Mesenchymal stem cell (in vitro differentiated cells and primary cell): ENCODE data around the gene SMURF1.

ENCODE experiments used
- DNase-seq: peaks from one replicate; pipeline ENCODE4 v3.0.0-alpha.2; 2013
- H2AFZ ChIP-seq: one replicate; pipeline ENCODE4 v1.6.1; 2013; ENCODE audit warnings: low read depth, mild to moderate bottlenecking, control low read depth, inconsistent platforms, low read length, moderate library complexity
- H2AK5ac ChIP-seq: 2 replicates; pipeline ENCODE4 v1.6.1; 2013; ENCODE audit warnings: low read length, moderate library complexity, mild to moderate bottlenecking, inconsistent platforms; ENCODE audit not compliant: severe bottlenecking
- H2BK120ac ChIP-seq: one replicate; pipeline ENCODE4 v1.6.1; 2013; ENCODE audit warnings: low read depth, mild to moderate bottlenecking, inconsistent platforms, low read length, moderate library complexity
- H2BK12ac ChIP-seq, 2 experiments: one replicate each; pipeline ENCODE4 v1.6.1; 2013; ENCODE audit warnings: inconsistent platforms in 2 of 2, low read length in 2 of 2, mild to moderate bottlenecking in 2 of 2, moderate library complexity in 2 of 2, control low read depth in 1 of 2
- H2BK15ac ChIP-seq: one replicate; pipeline ENCODE4 v1.6.1; 2013; ENCODE audit warnings: mild to moderate bottlenecking, low read depth, inconsistent platforms; ENCODE audit not compliant: poor library complexity, severe bottlenecking
- H2BK5ac ChIP-seq: 2 replicates; pipeline ENCODE4 v1.6.1; 2013; ENCODE audit warnings: low read depth, mild to moderate bottlenecking, low read length, control low read depth, inconsistent platforms; ENCODE audit not compliant: poor library complexity, severe bottlenecking
- H3K14ac ChIP-seq, 2 experiments: one replicate each; pipeline ENCODE4 v1.6.1; 2013; ENCODE audit warnings: inconsistent platforms in 2 of 2, low read length in 2 of 2, control low read depth in 1 of 2, mild to moderate bottlenecking in 1 of 2, moderate library complexity in 1 of 2
- H3K18ac ChIP-seq, 2 experiments: one replicate each; pipeline ENCODE4 v1.6.1; 2013; ENCODE audit warnings: inconsistent platforms in 2 of 2, low read length in 2 of 2, control low read depth in 1 of 2, low read depth in 1 of 2, mild to moderate bottlenecking in 1 of 2
- H3K23ac ChIP-seq, 2 experiments: one replicate each; pipeline ENCODE4 v1.6.1; 2013; ENCODE audit warnings: inconsistent platforms in 2 of 2, low read length in 2 of 2, mild to moderate bottlenecking in 2 of 2, moderate library complexity in 2 of 2, control low read depth in 1 of 2
- H3K27ac ChIP-seq: 2 replicates; pipeline ENCODE4 v1.5.1; 2013; ENCODE audit warnings: mild to moderate bottlenecking, moderate library complexity, low read length, control low read depth, inconsistent platforms; ENCODE audit not compliant: poor library complexity, severe bottlenecking
- H3K27me3 ChIP-seq, 2 experiments: 2 replicates each; pipeline versions ENCODE4 v1.6.1 to v1.7.0; 2013; ENCODE audit warnings: low read length in 2 of 2, mild to moderate bottlenecking in 2 of 2, moderate library complexity in 2 of 2, control low read depth in 1 of 2, inconsistent platforms in 1 of 2; ENCODE audit not compliant: control insufficient read depth in 1 of 2, insufficient read depth in 1 of 2
- H3K36me3 ChIP-seq, 2 experiments: 2 replicates each; pipeline versions ENCODE4 v1.6.1 to v1.7.0; 2013; ENCODE audit warnings: low read length in 2 of 2, control low read depth in 1 of 2, inconsistent platforms in 1 of 2, low read depth in 1 of 2, mild to moderate bottlenecking in 1 of 2; ENCODE audit not compliant: insufficient read depth in 2 of 2, control insufficient read depth in 1 of 2
- H3K4ac ChIP-seq, 2 experiments: one replicate each; pipeline ENCODE4 v1.6.1; 2013; ENCODE audit warnings: inconsistent platforms in 2 of 2, low read length in 2 of 2, mild to moderate bottlenecking in 2 of 2, moderate library complexity in 2 of 2, control low read depth in 1 of 2, low read depth in 1 of 2
- H3K4me1 ChIP-seq: 2 replicates; pipeline ENCODE4 v1.6.1; 2013; ENCODE audit warnings: low read depth, low read length, control low read depth; ENCODE audit not compliant: control insufficient read depth, insufficient read depth
- H3K4me2 ChIP-seq: 2 replicates; pipeline ENCODE4 v1.6.1; 2013; ENCODE audit warnings: low read length, mild to moderate bottlenecking, inconsistent platforms; ENCODE audit not compliant: poor library complexity, severe bottlenecking
- H3K4me3 ChIP-seq, 2 experiments: 2 replicates each; pipeline versions ENCODE4 v1.5.1 to v1.7.0; 2013; ENCODE audit warnings: low read length in 2 of 2, mild to moderate bottlenecking in 2 of 2, control low read depth in 1 of 2, low read depth in 1 of 2; ENCODE audit not compliant: insufficient read depth in 1 of 2
- H3K79me1 ChIP-seq: replicated peaks from 2 replicates; pipeline ENCODE4 v1.6.1; 2013; ENCODE audit warnings: mild to moderate bottlenecking, control low read depth, low read length, inconsistent platforms; ENCODE audit not compliant: poor library complexity, severe bottlenecking
- H3K9ac ChIP-seq: 2 replicates; pipeline ENCODE4 v1.7.0; 2013; ENCODE audit warnings: mild to moderate bottlenecking, low read length, moderate library complexity
- H3K9me3 ChIP-seq: 2 replicates; pipeline ENCODE4 v1.7.0; 2013; ENCODE audit warnings: mild to moderate bottlenecking, low read length; ENCODE audit not compliant: control insufficient read depth
- H4K8ac ChIP-seq: one replicate; pipeline ENCODE4 v1.6.1; 2013; ENCODE audit warnings: inconsistent platforms, mild to moderate bottlenecking, low read length, moderate library complexity
- H4K91ac ChIP-seq: one replicate; pipeline ENCODE4 v1.6.1; 2013; ENCODE audit warnings: mild to moderate bottlenecking, low read length, inconsistent platforms
- WGBS: methylation state at CpG from one replicate; pipeline ENCODE4 v1.1.7; 2013; ENCODE audit warnings: mixed read lengths; 5-methylcytosine and 5-hydroxymethylcytosine counted together

Gene SMURF1

DNA sequence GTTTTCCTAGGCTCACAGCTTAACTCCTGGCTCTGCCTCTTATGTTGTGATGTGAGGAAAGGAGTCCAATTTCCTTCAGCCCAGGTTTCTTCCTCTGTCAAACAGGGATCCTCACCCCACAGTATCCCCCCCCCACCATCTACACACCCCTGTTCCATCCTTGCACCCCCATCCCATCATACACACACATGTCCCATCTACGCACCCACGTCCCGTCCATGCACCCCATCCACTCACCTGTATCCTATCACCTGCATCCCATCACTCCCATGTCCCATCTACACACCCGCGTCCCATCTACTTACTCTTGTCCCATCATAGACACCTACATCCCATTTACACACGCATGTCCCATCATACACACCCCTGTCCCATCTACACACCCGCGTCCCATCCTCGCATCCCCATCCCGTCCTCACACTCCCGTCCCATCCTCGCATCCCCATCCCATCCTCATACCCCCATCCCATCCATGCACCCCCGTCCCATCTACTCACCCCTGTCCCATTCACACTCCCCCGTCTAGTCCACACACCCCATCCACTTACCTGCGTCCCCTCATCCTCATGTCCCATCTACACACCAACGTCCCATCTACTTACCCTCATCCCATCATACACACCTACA is 148.3 kb downstream of the SMURF1 start:
- no peak overlapping the region for H2BK15ac ChIP-seq
- no peak overlapping the region for H2AK5ac ChIP-seq
- H3K4me2 ChIP-seq: no peak overlapping the region
- no peak overlapping the region for H4K91ac ChIP-seq
- H3K14ac ChIP-seq: no peak overlapping the region
- peaks cover 11% of the 10 kb centered on the region for H3K4me1 ChIP-seq
- no peaks in the 10 kb centered on the region for H3K27me3 ChIP-seq
- H3K23ac ChIP-seq: no peak overlapping the region
- no peak overlapping the region for H3K4me3 ChIP-seq
- 98% methylated on average over 16 of the region's 16 CpGs for WGBS
- H2AFZ ChIP-seq: no peak overlapping the region
- H2BK12ac ChIP-seq: no peak overlapping the region
- H4K8ac ChIP-seq: no peak overlapping the region
- H3K27ac ChIP-seq: no peak overlapping the region
- no peak overlapping the region for H2BK5ac ChIP-seq
- DNase-seq: no peak
- H3K36me3 ChIP-seq: peaks cover 60 to 88% of the 10 kb centered on the region in 2 experiments
- no peak overlapping the region for H3K9ac ChIP-seq
- no peak overlapping the region for H3K18ac ChIP-seq
- no peak overlapping the region for H3K4ac ChIP-seq
- peaks cover 28% of the 10 kb centered on the region for H3K79me1 ChIP-seq
- no peak overlapping the region for H2BK120ac ChIP-seq
- no peaks in the 10 kb centered on the region for H3K9me3 ChIP-seq

DNA sequence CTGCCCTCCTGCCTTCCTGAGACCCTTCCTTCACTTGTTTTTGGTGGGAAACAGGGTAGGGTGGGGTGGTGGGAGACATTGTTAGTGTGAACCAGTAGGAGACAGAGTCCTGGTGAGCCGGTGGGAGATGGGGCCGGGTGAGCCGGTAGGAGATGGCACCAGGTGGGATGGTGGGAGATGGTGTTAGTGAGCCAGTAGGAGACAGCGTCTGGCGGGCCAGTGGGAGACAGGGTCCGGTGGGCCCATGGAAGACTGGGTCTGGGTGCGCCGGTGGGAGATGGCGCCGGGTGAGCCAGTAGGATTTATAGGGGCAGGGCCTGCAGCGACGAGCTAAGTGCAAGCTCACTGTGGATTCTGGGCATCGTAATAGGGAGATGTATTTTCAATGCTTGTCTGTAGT is 148.8 kb downstream of the SMURF1 start:
- no peak overlapping the region for H3K9ac ChIP-seq
- no peak overlapping the region for H2BK5ac ChIP-seq
- no peak overlapping the region for H3K4me2 ChIP-seq
- H2AK5ac ChIP-seq: no peak overlapping the region
- no peak overlapping the region for H3K23ac ChIP-seq
- no peaks in the 10 kb centered on the region for H3K27me3 ChIP-seq
- 88% methylated on average over 11 of the region's 13 CpGs for WGBS
- H3K79me1 ChIP-seq: peaks cover 28% of the 10 kb centered on the region
- peaks cover 59 to 88% of the 10 kb centered on the region in 2 experiments for H3K36me3 ChIP-seq
- H2BK15ac ChIP-seq: no peak overlapping the region
- no peak overlapping the region for H2BK120ac ChIP-seq
- no peak overlapping the region for H4K8ac ChIP-seq
- no peak overlapping the region for H3K14ac ChIP-seq
- H3K4ac ChIP-seq: no peak overlapping the region
- H2AFZ ChIP-seq: no peak overlapping the region
- H3K18ac ChIP-seq: no peak overlapping the region
- peaks cover 6% of the 10 kb centered on the region for H3K4me1 ChIP-seq
- H3K9me3 ChIP-seq: no peaks in the 10 kb centered on the region
- H4K91ac ChIP-seq: no peak overlapping the region
- DNase-seq: no peak
- H3K4me3 ChIP-seq: no peak overlapping the region
- H3K27ac ChIP-seq: no peak overlapping the region
- no peak overlapping the region for H2BK12ac ChIP-seq

DNA sequence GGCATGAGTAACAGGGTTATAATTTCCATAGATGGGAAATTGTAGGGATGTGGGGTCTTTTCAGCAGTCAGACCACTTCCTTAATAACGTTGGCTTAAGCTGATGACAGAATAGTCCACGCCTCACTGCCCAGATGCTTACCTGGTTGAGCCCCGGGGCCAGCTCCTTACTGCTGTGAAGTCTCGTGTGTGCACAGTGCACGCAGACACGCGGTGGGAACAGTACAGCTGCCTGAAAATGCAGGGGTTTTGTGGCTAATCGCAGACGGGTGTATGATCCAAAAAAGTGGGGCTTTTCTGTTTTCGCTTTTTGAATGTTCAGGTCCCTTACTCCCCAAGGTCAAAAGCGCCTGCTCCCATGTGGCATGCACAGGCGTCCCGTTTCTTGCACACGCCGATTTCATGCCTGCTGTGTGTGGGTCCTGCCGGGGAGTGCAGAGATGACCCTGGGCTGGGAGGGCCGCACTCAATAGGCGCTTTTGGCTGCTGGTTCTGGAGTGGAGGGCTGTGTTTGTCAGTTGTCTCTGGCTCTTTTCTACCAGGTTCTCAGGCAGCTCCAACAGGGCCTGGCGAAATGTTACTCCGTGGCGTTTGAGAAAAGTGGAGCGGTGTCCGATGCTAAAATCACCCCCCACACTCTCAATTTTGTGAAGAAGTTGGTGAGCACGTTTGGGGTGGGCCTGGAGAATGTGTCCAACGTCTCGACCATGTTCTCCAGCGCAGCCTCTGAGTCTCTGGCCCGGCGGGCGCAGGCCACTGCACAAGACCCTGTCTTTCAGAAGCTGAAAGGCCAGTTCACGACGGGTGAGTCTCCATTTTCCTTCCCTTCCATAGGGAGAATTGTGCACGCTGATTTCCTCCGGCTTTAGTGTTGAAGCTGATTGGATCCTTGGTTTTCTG is 149.6 kb downstream of the SMURF1 start:
- Histone ChIP-seq H2AFZ (no peak overlapping the region), H3K4ac (no peak overlapping the region), H2BK15ac (no peak overlapping the region), H3K27me3 (no peaks in the 10 kb centered on the region), H2BK120ac (no peak overlapping the region), H3K4me3 (no peak overlapping the region), H2AK5ac (no peak overlapping the region), H2BK12ac (no peak overlapping the region), H3K9ac (no peak overlapping the region), H3K4me1 (peaks cover 6% of the 10 kb centered on the region), H3K14ac (no peak overlapping the region), H3K4me2 (no peak overlapping the region), H3K18ac (no peak overlapping the region), H3K36me3 (peaks cover 64 to 90% of the 10 kb centered on the region in 2 experiments), H3K9me3 (no peaks in the 10 kb centered on the region), H3K23ac (no peak overlapping the region), H4K8ac (no peak overlapping the region), H3K27ac (no peak overlapping the region), H3K79me1 (peaks cover 29% of the 10 kb centered on the region), H2BK5ac (no peak overlapping the region), H4K91ac (no peak overlapping the region)
- 98% methylated on average over 33 of the region's 34 CpGs for WGBS
- no peak for DNase-seq
